Neural cell (in vitro differentiated cells): ENCODE data around the gene GIMAP8. TPM values are rescaled to one million over a fixed set of nuclear protein-coding genes. Genes with fewer than 3 reads are reported as not detected.
"Not testable (repeated sequence)": the region's sequence is repeated elsewhere in the genome, so short reads cannot be mapped to it uniquely, and the experiment has no call there.

Source experiments
- H2AFZ ChIP-seq: fragments of 200-600, 300-800 bp; sonication (generic), shearing (Covaris generic); 2 replicates; pipeline ENCODE4 v1.6.0; 2014; ENCODE audit warnings: low read depth, mild to moderate bottlenecking, antibody characterized with exemption, low read length, moderate library complexity
- H3F3A ChIP-seq: fragments of 200-600 bp; shearing (Covaris generic); 2 replicates; pipeline ENCODE4 v1.6.1; 2016; ENCODE audit warnings: mild to moderate bottlenecking, moderate library complexity, mixed read lengths, antibody characterized with exemption, low read length; ENCODE audit not compliant: insufficient read depth, poor library complexity, severe bottlenecking
- H3K27ac ChIP-seq: fragments of 200-600, 300-800 bp; sonication (generic), shearing (Covaris generic); 2 replicates; pipeline ENCODE4 v1.5.1; 2014; ENCODE audit warnings: mild to moderate bottlenecking, low read length, moderate library complexity
- H3K27me3 ChIP-seq: fragments of 300-800, 200-600 bp; sonication (generic), shearing (Covaris generic); 2 replicates; pipeline ENCODE4 v1.6.0; 2014; ENCODE audit warnings: mild to moderate bottlenecking, low read depth, low read length, moderate library complexity; ENCODE audit not compliant: insufficient read depth
- H3K36me3 ChIP-seq: fragments of 300-800, 200-600 bp; sonication (generic), shearing (Covaris generic); 2 replicates; pipeline ENCODE4 v1.5.1; 2014; ENCODE audit warnings: mild to moderate bottlenecking, antibody characterized with exemption, low read length, moderate library complexity; ENCODE audit not compliant: insufficient read depth
- H3K4me2 ChIP-seq: fragments of 300-800, 200-600 bp; sonication (generic), shearing (Covaris generic); 2 replicates; pipeline ENCODE4 v1.6.0; 2014; ENCODE audit warnings: mild to moderate bottlenecking, low read length
- H3K4me3 ChIP-seq: fragments of 300-800, 200-600 bp; sonication (generic), shearing (Covaris generic); 2 replicates; pipeline ENCODE4 v1.5.1; 2014; ENCODE audit warnings: mild to moderate bottlenecking, low read length, moderate library complexity
- H3K79me2 ChIP-seq: fragments of 200-600 bp; shearing (Covaris generic); replicated peaks from 2 replicates; pipeline ENCODE4 v1.6.0; 2014; ENCODE audit warnings: mild to moderate bottlenecking, low read length, moderate library complexity; ENCODE audit not compliant: insufficient read depth
- H3K9ac ChIP-seq: fragments of 300-800, 200-600 bp; sonication (generic), shearing (Covaris generic); 2 replicates; pipeline ENCODE4 v1.6.1; 2016; ENCODE audit warnings: mild to moderate bottlenecking, low read length, mixed read lengths
- H3K9me2 ChIP-seq: fragments of 200-600 bp; shearing (Covaris generic); 2 replicates; pipeline ENCODE4 v1.6.1; 2016; ENCODE audit warnings: mild to moderate bottlenecking, low read length, mixed read lengths; ENCODE audit not compliant: insufficient read depth
- H3K9me3 ChIP-seq: fragments of 200-600, 300-800 bp; sonication (generic), shearing (Covaris generic); 2 replicates; pipeline ENCODE4 v1.6.1; 2016; ENCODE audit warnings: mild to moderate bottlenecking, mixed run types, low read length, moderate library complexity, mixed read lengths
- H4K20me1 ChIP-seq: fragments of 200-600 bp; shearing (Covaris generic); 2 replicates; pipeline ENCODE4 v1.6.1; 2016; ENCODE audit warnings: mild to moderate bottlenecking, mixed run types; ENCODE audit not compliant: insufficient read depth
- EP300 ChIP-seq: fragments of 450-650 bp; conservative IDR thresholded peaks from 2 replicates; pipeline ENCODE4 v1.6.1; 2014; ENCODE audit warnings: antibody characterized with exemption, mild to moderate bottlenecking, moderate library complexity; ENCODE audit not compliant: poor library complexity, severe bottlenecking
- EZH2 ChIP-seq: fragments of 200-600, 300-800 bp; shearing (Covaris generic), sonication (generic); IDR thresholded peaks from 2 replicates; pipeline ENCODE4 v1.6.1; 2014; ENCODE audit warnings: antibody characterized with exemption, low read length, borderline replicate concordance, mild to moderate bottlenecking; ENCODE audit not compliant: insufficient read depth, poor library complexity, severe bottlenecking
- MXI1 ChIP-seq: fragments of 450-650 bp; conservative IDR thresholded peaks from 2 replicates; pipeline ENCODE4 v1.6.1; 2014; ENCODE audit warnings: antibody characterized with exemption, mild to moderate bottlenecking; ENCODE audit not compliant: poor library complexity, severe bottlenecking
- POLR2AphosphoS5 ChIP-seq: IDR thresholded peaks from 2 replicates; pipeline ENCODE4 v1.6.1; 2012
- RAD21 ChIP-seq: fragments of 450-650 bp; conservative IDR thresholded peaks from 2 replicates; pipeline ENCODE4 v1.6.1; 2014; ENCODE audit warnings: antibody characterized with exemption, mild to moderate bottlenecking, moderate library complexity
- SMC3 ChIP-seq: fragments of 450-650 bp; conservative IDR thresholded peaks from 2 replicates; pipeline ENCODE4 v1.6.1; 2014; ENCODE audit warnings: antibody characterized with exemption, mild to moderate bottlenecking, moderate library complexity; ENCODE audit not compliant: poor library complexity
- TAF1 ChIP-seq: IDR thresholded peaks from 2 replicates; pipeline ENCODE4 v1.6.1; 2012; ENCODE audit warnings: low read depth
- polyA plus RNA-seq: library from polyadenylated mRNA; depleted of rRNA; stranded (reverse); fragments of >200 nt; gene quantifications from 2 replicates; pipeline ENCODE4 v1.2.3, GENCODE V29; 2014
- TF ChIP-seq, protein P1 (sequence below): fragments of 450-650 bp; IDR thresholded peaks from 2 replicates; pipeline ENCODE4 v1.5.1; 2014; ENCODE audit warnings: antibody characterized with exemption, mild to moderate bottlenecking, moderate library complexity; ENCODE audit not compliant: poor library complexity, severe bottlenecking
- TF ChIP-seq, protein P2 (sequence below): IDR thresholded peaks from 2 replicates; pipeline ENCODE4 v1.6.1; 2012; ENCODE audit warnings: borderline replicate concordance

Gene GIMAP8
- polyA plus RNA-seq, 1 donor from 2014 or later, result not detected

DNA sequence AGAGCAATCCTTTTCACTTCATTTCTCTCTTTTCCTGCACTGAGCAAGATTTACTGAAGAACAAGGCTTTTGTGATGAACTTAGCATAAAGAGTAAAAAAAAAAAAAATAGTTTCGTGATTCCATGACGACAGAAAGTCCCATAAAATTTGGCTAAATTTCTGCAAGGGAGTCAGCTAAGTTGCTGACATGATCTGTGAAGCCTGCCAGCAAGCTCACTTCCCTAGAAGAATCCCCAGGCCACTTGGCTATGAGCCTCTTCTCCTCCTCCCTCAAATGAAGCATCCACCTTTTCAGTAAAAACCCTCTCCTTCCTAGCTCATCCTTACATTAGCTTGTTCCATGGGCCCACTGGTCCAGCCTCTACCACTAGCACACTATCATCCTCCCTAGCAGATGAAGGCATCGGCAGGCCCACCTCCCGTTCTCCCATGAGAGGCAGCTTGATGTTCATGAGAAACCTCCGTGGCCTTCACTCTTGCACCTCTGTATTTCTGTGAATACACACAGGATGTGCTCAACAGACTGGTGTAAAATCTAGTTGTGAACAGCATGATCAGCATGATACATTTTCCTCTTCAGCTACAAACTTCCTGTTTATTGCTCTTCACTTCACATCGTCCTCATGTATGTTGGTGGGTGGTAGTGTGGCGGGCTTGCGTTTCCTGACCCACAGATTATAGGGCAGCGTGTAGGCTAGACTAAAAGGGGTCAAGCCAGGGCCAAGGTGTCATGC, 30.9 kb downstream of the GIMAP8 start:
- no peak overlapping the region for H3K4me3 ChIP-seq
- H3K4me2 ChIP-seq, result no peak overlapping the region
- no peaks in the 10 kb centered on the region for H3F3A ChIP-seq
- H3K79me2 ChIP-seq, result no peaks in the 10 kb centered on the region
- no peaks in the 10 kb centered on the region for H3K36me3 ChIP-seq
- no peaks in the 10 kb centered on the region for H3K27me3 ChIP-seq
- H3K27ac ChIP-seq, result no peak overlapping the region
- H3K9ac ChIP-seq, result no peak overlapping the region
- H3K9me3 ChIP-seq, result no peaks in the 10 kb centered on the region
- no peaks in the 10 kb centered on the region for H4K20me1 ChIP-seq
- H3K9me2 ChIP-seq, result no peaks in the 10 kb centered on the region
- H2AFZ ChIP-seq, result no peak overlapping the region
- no peak for TF ChIP-seq MXI1
- no peak for TF ChIP-seq EZH2
- TF ChIP-seq SMC3, result no peak
- no peak for TF ChIP-seq RAD21
- TF ChIP-seq, protein P1, sequence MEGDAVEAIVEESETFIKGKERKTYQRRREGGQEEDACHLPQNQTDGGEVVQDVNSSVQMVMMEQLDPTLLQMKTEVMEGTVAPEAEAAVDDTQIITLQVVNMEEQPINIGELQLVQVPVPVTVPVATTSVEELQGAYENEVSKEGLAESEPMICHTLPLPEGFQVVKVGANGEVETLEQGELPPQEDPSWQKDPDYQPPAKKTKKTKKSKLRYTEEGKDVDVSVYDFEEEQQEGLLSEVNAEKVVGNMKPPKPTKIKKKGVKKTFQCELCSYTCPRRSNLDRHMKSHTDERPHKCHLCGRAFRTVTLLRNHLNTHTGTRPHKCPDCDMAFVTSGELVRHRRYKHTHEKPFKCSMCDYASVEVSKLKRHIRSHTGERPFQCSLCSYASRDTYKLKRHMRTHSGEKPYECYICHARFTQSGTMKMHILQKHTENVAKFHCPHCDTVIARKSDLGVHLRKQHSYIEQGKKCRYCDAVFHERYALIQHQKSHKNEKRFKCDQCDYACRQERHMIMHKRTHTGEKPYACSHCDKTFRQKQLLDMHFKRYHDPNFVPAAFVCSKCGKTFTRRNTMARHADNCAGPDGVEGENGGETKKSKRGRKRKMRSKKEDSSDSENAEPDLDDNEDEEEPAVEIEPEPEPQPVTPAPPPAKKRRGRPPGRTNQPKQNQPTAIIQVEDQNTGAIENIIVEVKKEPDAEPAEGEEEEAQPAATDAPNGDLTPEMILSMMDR, result no peak
- TF ChIP-seq POLR2AphosphoS5, result no peak
- TF ChIP-seq, protein P2, sequence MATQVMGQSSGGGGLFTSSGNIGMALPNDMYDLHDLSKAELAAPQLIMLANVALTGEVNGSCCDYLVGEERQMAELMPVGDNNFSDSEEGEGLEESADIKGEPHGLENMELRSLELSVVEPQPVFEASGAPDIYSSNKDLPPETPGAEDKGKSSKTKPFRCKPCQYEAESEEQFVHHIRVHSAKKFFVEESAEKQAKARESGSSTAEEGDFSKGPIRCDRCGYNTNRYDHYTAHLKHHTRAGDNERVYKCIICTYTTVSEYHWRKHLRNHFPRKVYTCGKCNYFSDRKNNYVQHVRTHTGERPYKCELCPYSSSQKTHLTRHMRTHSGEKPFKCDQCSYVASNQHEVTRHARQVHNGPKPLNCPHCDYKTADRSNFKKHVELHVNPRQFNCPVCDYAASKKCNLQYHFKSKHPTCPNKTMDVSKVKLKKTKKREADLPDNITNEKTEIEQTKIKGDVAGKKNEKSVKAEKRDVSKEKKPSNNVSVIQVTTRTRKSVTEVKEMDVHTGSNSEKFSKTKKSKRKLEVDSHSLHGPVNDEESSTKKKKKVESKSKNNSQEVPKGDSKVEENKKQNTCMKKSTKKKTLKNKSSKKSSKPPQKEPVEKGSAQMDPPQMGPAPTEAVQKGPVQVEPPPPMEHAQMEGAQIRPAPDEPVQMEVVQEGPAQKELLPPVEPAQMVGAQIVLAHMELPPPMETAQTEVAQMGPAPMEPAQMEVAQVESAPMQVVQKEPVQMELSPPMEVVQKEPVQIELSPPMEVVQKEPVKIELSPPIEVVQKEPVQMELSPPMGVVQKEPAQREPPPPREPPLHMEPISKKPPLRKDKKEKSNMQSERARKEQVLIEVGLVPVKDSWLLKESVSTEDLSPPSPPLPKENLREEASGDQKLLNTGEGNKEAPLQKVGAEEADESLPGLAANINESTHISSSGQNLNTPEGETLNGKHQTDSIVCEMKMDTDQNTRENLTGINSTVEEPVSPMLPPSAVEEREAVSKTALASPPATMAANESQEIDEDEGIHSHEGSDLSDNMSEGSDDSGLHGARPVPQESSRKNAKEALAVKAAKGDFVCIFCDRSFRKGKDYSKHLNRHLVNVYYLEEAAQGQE, result no peak
- no peak for TF ChIP-seq EP300
- TF ChIP-seq TAF1, result no peak

GRCh38 chr7:150481922-150482321, 31.5 kb downstream of the GIMAP8 start:
- Histone ChIP-seq H3K9me2 (no peaks in the 10 kb centered on the region), H2AFZ (no peak overlapping the region), H3K27ac (no peak overlapping the region), H3K9me3 (no peaks in the 10 kb centered on the region), H4K20me1 (no peaks in the 10 kb centered on the region), H3K4me2 (no peak overlapping the region), H3K79me2 (no peaks in the 10 kb centered on the region), H3K27me3 (no peaks in the 10 kb centered on the region), H3K36me3 (no peaks in the 10 kb centered on the region), H3K4me3 (no peak overlapping the region), H3F3A (no peaks in the 10 kb centered on the region), H3K9ac (no peak overlapping the region)
- TF ChIP-seq MXI1, result no peak
- TF ChIP-seq, protein P1, result no peak
- TF ChIP-seq SMC3, result no peak
- TF ChIP-seq EZH2, result no peak
- TF ChIP-seq POLR2AphosphoS5, result no peak
- no peak for TF ChIP-seq TAF1
- no peak for TF ChIP-seq EP300
- TF ChIP-seq RAD21, result no peak
- TF ChIP-seq, protein P2, result no peak

- H3K27ac ChIP-seq, H3K9ac ChIP-seq, H3K36me3 ChIP-seq, H3K4me2 ChIP-seq, H3K4me3 ChIP-seq, H2AFZ ChIP-seq, H3F3A ChIP-seq, H3K79me2 ChIP-seq, H3K9me2 ChIP-seq, H3K9me3 ChIP-seq, H4K20me1 ChIP-seq, H3K27me3 ChIP-seq: not testable (repeated sequence)
These were observed 33.1 kb downstream of the GIMAP8 start for GRCh38 chr7:150483514-150483913.
